Neural cell (in vitro differentiated cells): Measurements from ENCODE around the gene ANKFN1.

Experiments used
- CTCF ChIP-seq: fragments of 450-650 bp; IDR thresholded peaks from 2 replicates; pipeline ENCODE4 v1.5.1; 2014; ENCODE audit warnings: antibody characterized with exemption, mild to moderate bottlenecking, moderate library complexity; ENCODE audit not compliant: poor library complexity, severe bottlenecking
- EP300 ChIP-seq: fragments of 450-650 bp; conservative IDR thresholded peaks from 2 replicates; pipeline ENCODE4 v1.6.1; 2014; ENCODE audit warnings: antibody characterized with exemption, mild to moderate bottlenecking, moderate library complexity; ENCODE audit not compliant: poor library complexity, severe bottlenecking
- POLR2AphosphoS5 ChIP-seq: IDR thresholded peaks from 2 replicates; pipeline ENCODE4 v1.6.1; 2012
- SMC3 ChIP-seq: fragments of 450-650 bp; conservative IDR thresholded peaks from 2 replicates; pipeline ENCODE4 v1.6.1; 2014; ENCODE audit warnings: antibody characterized with exemption, mild to moderate bottlenecking, moderate library complexity; ENCODE audit not compliant: poor library complexity

- TF ChIP-seq CTCF (no peak), EP300 (no peak), SMC3 (no peak), POLR2AphosphoS5 (no peak)
Measured at GRCh38 chr17:56449176-56449575, 295.9 kb downstream of the ANKFN1 start.
